Measurements from ENCODE around the gene GGCT. TPM values are rescaled to one million over a fixed set of nuclear protein-coding genes. Genes with fewer than 3 reads are reported as not detected.

The GGCT gene
- polyA plus RNA-seq, 1 donor (not counting 4 experiments of a cell fraction or from before 2014, with no cell fraction given), result 59.8 TPM

GRCh38 chr7:30465046-30465810 is 39.4 kb downstream of the GGCT start:
- Histone ChIP-seq H4K20me1 (ENCODE audit: control insufficient read depth, extremely low read depth, insufficient read depth, low read length) (no peaks in the 10 kb centered on the region), H3K4me3 (ENCODE audit: control insufficient read depth in 2 of 3, extremely low read depth in 1 of 3, insufficient read depth in 2 of 3, low read depth in 1 of 3, low read length in 3 of 3) (no peak overlapping the region), H3K79me2 (ENCODE audit: control insufficient read depth, insufficient read depth, low read length) (no peaks in the 10 kb centered on the region), H3K27ac (ENCODE audit: control insufficient read depth, insufficient read depth, low read length) (no peak overlapping the region), H3K4me1 (ENCODE audit: control insufficient read depth, extremely low read depth, insufficient read depth, low read length) (peaks cover 12% of the 10 kb centered on the region), H2AFZ (ENCODE audit: control insufficient read depth, low read length) (no peak overlapping the region), H3K9me3 (ENCODE audit: control insufficient read depth, low read depth, low read length) (no peaks in the 10 kb centered on the region), H3K36me3 (ENCODE audit: control insufficient read depth in 2 of 2, extremely low read depth in 1 of 2, insufficient read depth in 2 of 2, low read length in 2 of 2) (no peaks in the 10 kb centered on the region), H3K9ac (ENCODE audit: control insufficient read depth, extremely low read depth, insufficient read depth, low read length) (no peak overlapping the region), H3K4me2 (ENCODE audit: control insufficient read depth, extremely low read depth, insufficient read depth, low read depth, low read length) (no peak overlapping the region), H3K9me1 (ENCODE audit: control insufficient read depth, extremely low read depth, insufficient read depth, low read length) (no peaks in the 10 kb centered on the region), H3K27me3 (ENCODE audit: control insufficient read depth, extremely low read depth, insufficient read depth, low read length) (no peaks in the 10 kb centered on the region)
- DNase-seq (ENCODE audit: low read depth, low spot score) (no peak), FAIRE-seq (no peak)
- TF ChIP-seq, protein P1, sequence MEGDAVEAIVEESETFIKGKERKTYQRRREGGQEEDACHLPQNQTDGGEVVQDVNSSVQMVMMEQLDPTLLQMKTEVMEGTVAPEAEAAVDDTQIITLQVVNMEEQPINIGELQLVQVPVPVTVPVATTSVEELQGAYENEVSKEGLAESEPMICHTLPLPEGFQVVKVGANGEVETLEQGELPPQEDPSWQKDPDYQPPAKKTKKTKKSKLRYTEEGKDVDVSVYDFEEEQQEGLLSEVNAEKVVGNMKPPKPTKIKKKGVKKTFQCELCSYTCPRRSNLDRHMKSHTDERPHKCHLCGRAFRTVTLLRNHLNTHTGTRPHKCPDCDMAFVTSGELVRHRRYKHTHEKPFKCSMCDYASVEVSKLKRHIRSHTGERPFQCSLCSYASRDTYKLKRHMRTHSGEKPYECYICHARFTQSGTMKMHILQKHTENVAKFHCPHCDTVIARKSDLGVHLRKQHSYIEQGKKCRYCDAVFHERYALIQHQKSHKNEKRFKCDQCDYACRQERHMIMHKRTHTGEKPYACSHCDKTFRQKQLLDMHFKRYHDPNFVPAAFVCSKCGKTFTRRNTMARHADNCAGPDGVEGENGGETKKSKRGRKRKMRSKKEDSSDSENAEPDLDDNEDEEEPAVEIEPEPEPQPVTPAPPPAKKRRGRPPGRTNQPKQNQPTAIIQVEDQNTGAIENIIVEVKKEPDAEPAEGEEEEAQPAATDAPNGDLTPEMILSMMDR (optimal IDR thresholded peaks at IDR 0.05 in 1 of 3, IDR thresholded peaks at IDR 0.05 in 1 of 3, conservative IDR thresholded peaks at IDR 0.05 in 1 of 3; ENCODE audit: extremely low read depth in 1 of 3, insufficient read depth in 2 of 3, low read length in 3 of 3), result no peak
- TF ChIP-seq EZH2 (IDR thresholded peaks at IDR 0.05; ENCODE audit: low read length), result no peak
- dilution Hi-C loops (cut with MboI; ENCODE audit: extremely low pct_ligation_motif_present, low sequenced_read_pairs), result no loop called here

DNA sequence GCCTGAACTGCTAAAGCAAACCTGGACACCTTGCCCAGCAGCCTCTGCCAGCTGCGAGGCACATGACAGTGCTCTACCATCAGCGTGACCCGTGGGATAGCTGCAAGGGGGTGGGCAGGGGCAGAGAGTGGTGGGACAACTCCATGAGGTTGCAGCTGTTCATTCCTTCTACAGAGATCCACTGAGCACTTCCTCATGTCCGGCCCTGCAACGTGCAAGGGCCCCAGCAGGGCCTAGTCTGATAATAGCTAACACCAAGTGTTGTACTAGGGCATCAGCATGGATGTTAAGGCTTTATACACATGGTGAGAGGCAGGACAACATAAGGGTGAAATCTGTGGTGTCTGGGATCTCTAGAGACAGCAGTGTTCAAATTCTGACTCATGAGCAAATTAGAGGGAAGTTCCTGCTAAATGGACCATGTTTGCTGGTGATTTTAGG is 40.4 kb downstream of the GGCT start:
- peaks cover 7% of the 10 kb centered on the region for H3K4me1 ChIP-seq (ENCODE audit: control insufficient read depth, extremely low read depth, insufficient read depth, low read length)
- DNase-seq (ENCODE audit: low read depth, low spot score) (no peak), FAIRE-seq (no peak)
- no peak overlapping the region for H2AFZ ChIP-seq (ENCODE audit: control insufficient read depth, low read length)
- no peaks in the 10 kb centered on the region for H3K9me3 ChIP-seq (ENCODE audit: control insufficient read depth, low read depth, low read length)
- dilution Hi-C loops (cut with MboI; ENCODE audit: extremely low pct_ligation_motif_present, low sequenced_read_pairs), result no loop called here
- H4K20me1 ChIP-seq (ENCODE audit: control insufficient read depth, extremely low read depth, insufficient read depth, low read length), result no peaks in the 10 kb centered on the region
- H3K36me3 ChIP-seq (ENCODE audit: control insufficient read depth in 2 of 2, extremely low read depth in 1 of 2, insufficient read depth in 2 of 2, low read length in 2 of 2), result no peaks in the 10 kb centered on the region
- no peak overlapping the region for H3K4me2 ChIP-seq (ENCODE audit: control insufficient read depth, extremely low read depth, insufficient read depth, low read depth, low read length)
- H3K4me3 ChIP-seq (ENCODE audit: control insufficient read depth in 2 of 3, extremely low read depth in 1 of 3, insufficient read depth in 2 of 3, low read depth in 1 of 3, low read length in 3 of 3), result no peak overlapping the region
- H3K27me3 ChIP-seq (ENCODE audit: control insufficient read depth, extremely low read depth, insufficient read depth, low read length), result no peaks in the 10 kb centered on the region
- no peak overlapping the region for H3K9ac ChIP-seq (ENCODE audit: control insufficient read depth, extremely low read depth, insufficient read depth, low read length)
- no peak overlapping the region for H3K27ac ChIP-seq (ENCODE audit: control insufficient read depth, insufficient read depth, low read length)
- no peaks in the 10 kb centered on the region for H3K79me2 ChIP-seq (ENCODE audit: control insufficient read depth, insufficient read depth, low read length)
- H3K9me1 ChIP-seq (ENCODE audit: control insufficient read depth, extremely low read depth, insufficient read depth, low read length), result no peaks in the 10 kb centered on the region
- no peak for TF ChIP-seq EZH2 (IDR thresholded peaks at IDR 0.05; ENCODE audit: low read length)
- TF ChIP-seq, protein P1 (optimal IDR thresholded peaks at IDR 0.05 in 1 of 3, IDR thresholded peaks at IDR 0.05 in 1 of 3, conservative IDR thresholded peaks at IDR 0.05 in 1 of 3; ENCODE audit: extremely low read depth in 1 of 3, insufficient read depth in 2 of 3, low read length in 3 of 3), result no peak
